GM19372 (cell line): Measurements from ENCODE around the gene UBE3D.
"Not testable (repeated sequence)": the region's sequence is repeated elsewhere in the genome, so short reads cannot be mapped to it uniquely, and the experiment has no call there.

Source experiments
- ATAC-seq: cut with Tn5 transposase; IDR thresholded peaks from one replicate; pipeline ENCODE4 v1.9.1; 2021; ENCODE audit warnings: mild to moderate bottlenecking, low read depth, moderate library complexity; ENCODE audit not compliant: unreplicated experiment

The UBE3D gene

DNA sequence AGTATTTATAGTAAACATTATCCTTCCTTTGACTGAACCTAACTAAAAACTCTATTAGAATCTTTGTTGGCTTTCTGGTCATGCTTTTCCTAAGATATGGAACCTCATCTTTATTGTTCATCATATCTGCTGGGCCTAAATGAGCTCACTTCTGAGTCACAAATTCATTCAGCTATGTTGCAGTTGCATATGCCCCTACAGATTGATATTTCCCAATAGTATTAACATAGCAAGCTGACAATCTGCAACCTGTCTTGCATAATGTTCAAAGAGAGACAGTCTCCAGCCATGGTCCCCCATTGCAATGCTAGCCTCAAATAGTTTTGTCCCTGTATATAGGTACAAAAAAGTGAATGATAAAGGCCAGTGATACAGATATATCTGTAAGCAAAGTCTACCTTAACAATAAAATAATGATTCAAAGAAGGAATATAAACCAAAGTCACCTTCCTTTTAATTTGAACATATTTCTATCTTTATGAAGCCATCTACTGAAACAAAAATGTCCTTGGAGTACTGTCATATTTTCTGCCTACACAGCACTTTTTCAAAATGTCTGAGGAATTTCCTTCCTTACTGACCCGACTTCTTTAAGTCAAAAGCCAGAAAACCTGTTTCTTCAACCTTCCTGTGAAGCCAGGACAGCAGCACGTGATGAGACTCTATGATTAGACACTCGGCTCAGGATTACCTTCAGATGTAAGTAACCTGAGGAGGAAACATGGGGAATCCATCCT lies 140.7 kb downstream of the UBE3D start:
- ATAC-seq: no peak

- ATAC-seq: no peak
Observed at GRCh38 chr6:82921258-82921657, 144.4 kb downstream of the UBE3D start.

GRCh38 chr6:82917346-82918064 lies 148.1 kb downstream of the UBE3D start:
- ATAC-seq: no peak

GRCh38 chr6:82915666-82916065 lies 150.0 kb downstream of the UBE3D start:
- ATAC-seq: no peak

DNA sequence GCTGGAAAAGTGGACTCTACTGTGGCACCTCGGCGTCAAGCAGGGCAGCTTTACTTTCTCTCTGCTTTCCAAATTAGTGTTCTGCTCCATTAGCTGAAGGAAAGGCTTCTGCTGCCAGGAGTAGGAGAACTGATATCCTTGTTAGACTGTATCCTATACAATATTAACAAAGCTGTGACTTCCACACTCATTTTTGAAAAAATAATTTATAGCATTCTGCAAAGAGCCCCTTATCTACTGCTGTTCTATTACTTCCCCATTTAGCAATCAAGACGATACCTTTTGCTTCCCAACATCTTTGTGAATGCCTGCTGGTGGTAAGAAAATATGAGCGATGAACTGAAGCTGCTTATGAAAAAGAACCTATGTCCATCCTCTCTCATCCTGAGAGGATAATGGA lies 151.1 kb downstream of the UBE3D start:
- no peak for ATAC-seq

GRCh38 chr6:82910820-82911219 lies 154.8 kb downstream of the UBE3D start:
- no peak for ATAC-seq

DNA sequence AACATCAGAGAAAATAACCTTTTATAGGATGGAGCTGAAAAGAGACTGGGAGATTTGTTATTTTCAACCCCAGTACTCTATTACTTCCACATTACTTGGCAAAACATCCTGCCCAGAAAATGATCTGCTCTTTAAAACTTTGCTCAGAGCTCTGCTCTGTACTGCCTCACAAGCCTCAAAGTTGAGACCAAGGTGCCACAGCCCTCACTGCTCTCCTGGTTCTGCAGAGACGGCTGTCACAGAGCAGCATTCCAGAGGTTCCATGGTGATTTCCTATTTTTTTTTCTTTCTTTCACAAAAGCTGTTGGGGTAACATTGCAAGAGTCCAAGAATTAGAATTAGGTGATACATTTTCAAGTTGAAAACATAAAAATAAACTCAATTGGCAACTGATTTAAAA lies 155.2 kb downstream of the UBE3D start:
- ATAC-seq: no peak

DNA sequence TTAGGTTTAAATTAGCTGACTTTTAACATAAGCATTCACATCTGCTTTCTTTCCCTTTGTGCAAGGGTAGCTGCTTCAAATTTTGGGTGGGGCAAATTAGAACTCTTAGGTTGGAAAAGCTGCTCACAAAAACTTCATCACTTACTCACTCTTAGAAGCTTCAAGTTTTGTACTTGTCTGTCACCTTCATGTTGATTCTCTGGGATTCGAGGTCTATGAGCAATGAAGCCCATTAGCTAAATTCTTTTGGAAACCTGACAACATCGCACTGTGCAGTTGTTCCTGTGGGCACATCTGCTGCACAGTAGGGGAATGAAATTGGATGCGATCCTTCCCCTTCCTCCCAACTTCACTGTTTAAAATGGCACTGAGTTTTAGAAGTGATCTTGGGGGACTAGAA lies 156.1 kb downstream of the UBE3D start:
- ATAC-seq: no peak

DNA sequence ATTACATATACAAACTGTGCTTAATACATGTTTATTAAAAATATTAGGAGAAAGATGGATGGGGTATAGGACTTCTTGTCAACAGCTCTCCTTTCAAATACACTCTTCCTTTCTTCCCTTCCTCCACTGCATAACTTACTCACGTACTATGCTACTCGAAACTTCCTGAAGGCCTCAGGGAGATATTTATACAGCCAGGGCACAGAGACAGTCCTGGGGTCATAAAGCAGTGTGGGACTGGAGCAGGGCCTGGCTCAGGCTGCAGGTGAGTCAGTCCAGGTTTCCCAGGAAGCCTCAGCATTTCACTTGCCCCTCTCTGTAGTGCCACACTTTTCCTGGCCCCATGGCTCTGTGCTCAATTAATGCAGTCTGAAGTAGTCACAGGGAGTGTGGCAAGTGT lies 157.0 kb downstream of the UBE3D start:
- no peak for ATAC-seq

- ATAC-seq: no peak
Observed at GRCh38 chr6:82906951-82907350, 158.7 kb downstream of the UBE3D start.

GRCh38 chr6:82906489-82906888 lies 159.2 kb downstream of the UBE3D start:
- ATAC-seq: no peak

GRCh38 chr6:82904860-82905259 lies 160.8 kb downstream of the UBE3D start:
- ATAC-seq: no peak

- no peak for ATAC-seq
Observed at GRCh38 chr6:82904257-82904656, 161.4 kb downstream of the UBE3D start.

DNA sequence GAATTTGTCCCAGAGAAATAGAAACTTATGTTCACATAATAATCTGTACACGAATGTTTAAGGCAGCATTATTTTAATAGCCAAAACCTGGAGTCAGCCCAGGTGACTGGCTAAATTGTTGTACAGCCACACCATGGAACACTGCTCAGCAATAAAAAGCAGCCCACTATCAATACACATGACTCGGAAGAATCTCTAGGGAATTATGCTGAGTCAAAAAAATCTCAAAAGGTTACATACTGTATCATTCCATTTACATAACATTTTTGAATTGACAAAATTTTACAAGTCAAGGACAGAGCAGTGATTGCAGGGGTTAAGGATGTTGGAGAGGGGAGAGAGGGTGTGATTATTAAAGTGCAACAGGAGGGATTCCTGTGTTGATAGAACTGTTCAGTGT lies 163.4 kb downstream of the UBE3D start:
- ATAC-seq: no peak

GRCh38 chr6:82894653-82895259 lies 170.9 kb downstream of the UBE3D start:
- no peak for ATAC-seq

DNA sequence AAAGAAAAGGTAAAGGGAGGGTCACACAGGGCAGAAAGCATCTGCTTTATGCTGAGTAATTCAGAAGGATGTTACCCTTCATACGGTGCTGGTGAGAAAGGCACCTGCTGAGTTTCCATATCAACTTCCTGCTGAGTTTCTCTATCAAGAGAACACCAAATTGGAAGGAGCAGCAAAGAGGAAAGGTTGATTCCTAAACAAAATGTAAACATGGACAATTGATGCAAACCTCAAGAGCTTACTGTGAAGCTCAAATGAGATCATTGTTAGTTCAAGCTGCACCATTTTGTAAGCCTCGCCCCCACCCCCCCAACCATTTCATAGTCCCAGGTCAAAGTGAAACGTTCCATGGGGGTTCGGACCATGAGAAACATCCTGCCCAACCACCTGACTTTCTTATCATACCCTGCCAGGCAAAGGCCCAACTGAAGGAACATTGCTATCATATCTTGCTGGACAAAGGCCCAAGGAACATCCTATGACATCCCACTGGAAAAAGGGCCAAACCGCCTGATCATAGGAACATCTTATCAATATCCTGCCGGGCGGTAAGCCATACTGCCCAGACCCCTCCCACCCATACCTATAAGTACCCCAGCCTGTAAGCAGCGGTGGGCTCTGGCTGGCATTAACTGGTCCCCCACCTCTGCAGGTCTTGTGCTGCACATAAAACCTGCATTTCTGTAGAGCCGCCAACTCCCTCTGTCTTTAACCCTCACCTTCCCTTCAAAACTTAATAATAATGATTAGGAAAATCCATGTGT lies 171.6 kb downstream of the UBE3D start:
- no peak for ATAC-seq

DNA sequence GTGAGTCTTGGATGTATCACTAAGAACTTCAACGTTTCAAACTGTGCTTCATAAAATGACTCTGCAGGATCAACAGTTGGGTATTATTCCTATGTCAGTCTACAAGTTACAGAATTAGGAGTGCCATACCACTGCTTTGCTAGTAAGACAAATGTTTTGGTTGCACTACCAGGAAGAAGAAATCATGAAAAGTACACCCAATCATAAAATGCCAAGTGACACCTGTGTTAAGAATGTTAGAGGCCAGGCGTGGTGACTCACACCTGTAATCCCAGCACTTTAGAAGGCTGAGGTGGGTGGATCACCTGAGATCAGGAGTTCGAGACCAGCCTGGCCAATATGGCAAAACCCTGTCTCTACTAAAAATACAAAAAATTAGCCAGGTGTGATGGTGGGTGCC lies 174.1 kb downstream of the UBE3D start:
- ATAC-seq: not testable (repeated sequence)

DNA sequence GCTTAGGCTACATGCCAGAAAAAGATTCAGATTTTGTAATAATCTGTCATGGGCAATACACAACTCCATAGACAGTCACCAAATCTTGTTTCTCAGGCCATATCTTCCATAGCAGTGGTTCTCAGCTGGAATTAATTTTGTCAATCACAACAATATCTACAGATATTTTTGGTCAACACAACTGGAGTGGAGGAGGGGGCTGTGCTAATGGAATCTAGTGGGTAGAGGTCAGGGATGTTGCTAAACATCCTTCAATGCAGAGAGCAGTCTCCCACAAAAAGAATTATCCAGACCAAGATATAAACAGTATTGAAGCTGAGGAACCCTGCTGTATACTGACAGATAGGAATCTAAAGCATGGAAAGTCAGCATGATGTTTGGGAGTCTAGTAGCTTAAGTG lies 174.6 kb downstream of the UBE3D start:
- no peak for ATAC-seq

- no peak for ATAC-seq
Observed at GRCh38 chr6:82890240-82890639, 175.4 kb downstream of the UBE3D start.

GRCh38 chr6:82889143-82889542 lies 176.5 kb downstream of the UBE3D start:
- ATAC-seq: no peak
